Measurements from ENCODE around the gene OR9A4.

The OR9A4 gene

DNA sequence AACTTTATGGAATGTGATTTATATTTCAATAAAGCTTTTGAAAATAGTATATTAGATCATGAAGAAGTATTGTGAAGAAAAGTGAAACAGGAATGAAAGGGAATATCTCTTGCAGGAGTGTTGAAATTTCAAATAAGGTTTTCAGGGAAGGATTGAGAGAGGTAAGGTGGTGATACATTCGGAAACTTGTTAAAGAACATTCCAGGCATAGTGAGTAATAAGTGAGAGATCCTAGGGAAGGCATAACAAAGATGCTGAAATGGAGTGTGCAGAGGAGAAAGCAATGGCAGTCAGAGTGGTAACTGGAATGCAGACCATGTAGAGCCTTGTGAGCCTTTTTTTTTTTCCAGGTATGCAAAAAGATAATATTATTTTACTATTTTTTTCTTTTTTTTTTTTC lies 4.1 kb downstream of the OR9A4 start:
- H3K4me3 ChIP-seq (ENCODE audit: low read length), result no peak overlapping the region
- no peak for TF ChIP-seq ZNF274 (IDR thresholded peaks at IDR 0.05; ENCODE audit: low read depth, low read length)

DNA sequence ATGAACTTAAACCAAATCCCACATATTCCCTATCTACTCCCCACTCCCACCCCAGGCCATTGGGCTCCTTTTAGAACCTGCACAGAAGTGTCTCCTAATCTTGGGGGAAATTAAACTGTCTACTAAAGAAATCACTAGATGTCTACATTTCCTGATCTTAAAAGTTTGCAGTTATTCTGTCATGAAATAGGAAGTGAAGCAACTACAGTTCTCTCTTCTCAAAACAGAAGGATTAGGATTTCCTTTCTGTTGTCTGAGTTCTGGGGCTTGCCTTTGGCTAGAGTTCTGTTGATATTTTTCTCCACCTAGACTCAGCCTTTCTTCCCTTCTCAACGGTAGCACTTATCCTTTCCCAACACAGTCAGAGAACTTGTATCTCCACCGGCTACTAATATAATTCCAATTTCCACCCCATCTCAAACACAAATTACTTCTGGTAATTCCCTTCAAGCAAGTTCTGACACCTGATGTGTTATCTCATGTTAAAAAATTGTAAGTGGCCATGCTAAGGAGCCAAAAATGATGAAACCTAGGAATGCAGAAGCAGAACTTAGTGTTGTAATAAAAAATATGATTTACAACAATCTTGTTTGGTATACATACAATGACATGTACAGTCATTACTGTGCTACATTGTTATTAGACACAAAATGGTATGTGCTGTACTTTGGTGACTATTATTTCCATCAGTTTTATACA lies 12.1 kb downstream of the OR9A4 start:
- no peak for TF ChIP-seq ZNF274 (IDR thresholded peaks at IDR 0.05; ENCODE audit: low read depth, low read length)
- no peak overlapping the region for H3K4me3 ChIP-seq (ENCODE audit: low read length)

DNA sequence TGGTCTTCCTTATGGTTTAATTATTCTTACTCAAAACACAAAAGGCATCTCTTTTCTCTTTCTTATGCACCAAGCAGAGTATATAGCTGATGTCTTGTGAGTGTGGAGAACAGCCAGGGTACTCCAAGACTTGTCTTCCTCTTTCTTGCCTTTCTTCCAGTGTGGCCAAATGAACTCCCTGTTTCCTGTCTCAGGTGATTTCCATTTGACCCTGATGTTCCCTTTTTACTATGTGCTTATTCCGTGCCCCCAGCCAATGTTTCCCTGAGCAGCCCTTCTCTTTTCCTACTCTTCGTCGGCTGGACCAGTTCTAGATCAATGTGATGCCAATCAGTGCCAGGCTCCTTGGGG lies 12.6 kb downstream of the OR9A4 start:
- H3K4me3 ChIP-seq (ENCODE audit: low read length), result no peak overlapping the region
- no peak for TF ChIP-seq ZNF274 (IDR thresholded peaks at IDR 0.05; ENCODE audit: low read depth, low read length)

DNA sequence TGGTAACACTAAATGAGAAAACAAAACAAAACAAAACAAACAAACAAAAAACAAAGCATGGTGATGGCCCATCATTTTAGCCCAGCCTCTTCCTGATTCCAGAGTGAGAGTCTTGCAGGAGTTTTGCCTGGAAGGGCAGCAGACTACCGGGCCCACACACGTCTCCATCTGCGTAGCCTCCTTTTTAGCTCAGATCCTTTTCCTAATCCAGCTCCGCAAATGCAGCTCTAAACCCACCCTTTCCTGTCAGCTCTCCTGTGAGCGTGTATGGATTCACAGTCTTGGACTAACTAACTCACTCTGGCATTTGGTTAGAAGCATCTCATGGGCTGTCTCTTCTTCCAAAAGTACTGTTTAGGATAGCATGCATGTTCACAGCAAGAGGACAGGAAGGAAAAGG lies 14.0 kb downstream of the OR9A4 start:
- no peak overlapping the region for H3K4me3 ChIP-seq (ENCODE audit: low read length)
- no peak for TF ChIP-seq ZNF274 (IDR thresholded peaks at IDR 0.05; ENCODE audit: low read depth, low read length)

DNA sequence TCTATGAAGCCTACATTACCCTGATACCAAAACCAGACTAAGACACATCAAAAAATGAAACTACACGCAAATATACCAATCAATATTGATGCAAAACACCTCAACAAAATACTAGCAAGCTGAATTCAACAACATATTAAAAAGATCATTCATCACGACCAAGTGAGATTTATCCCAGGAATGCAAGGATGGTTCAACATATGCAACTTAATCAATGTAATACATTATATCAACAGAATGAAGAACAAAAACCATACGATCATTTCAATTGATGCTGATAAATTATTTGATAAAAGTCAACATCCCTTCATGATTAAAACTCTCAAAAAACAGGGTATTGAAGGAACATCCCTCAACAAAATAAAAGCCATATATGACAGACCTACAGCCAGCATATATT lies 24.9 kb downstream of the OR9A4 start:
- no peak for TF ChIP-seq ZNF274 (IDR thresholded peaks at IDR 0.05; ENCODE audit: low read depth, low read length)
- no peak overlapping the region for H3K4me3 ChIP-seq (ENCODE audit: low read length)

DNA sequence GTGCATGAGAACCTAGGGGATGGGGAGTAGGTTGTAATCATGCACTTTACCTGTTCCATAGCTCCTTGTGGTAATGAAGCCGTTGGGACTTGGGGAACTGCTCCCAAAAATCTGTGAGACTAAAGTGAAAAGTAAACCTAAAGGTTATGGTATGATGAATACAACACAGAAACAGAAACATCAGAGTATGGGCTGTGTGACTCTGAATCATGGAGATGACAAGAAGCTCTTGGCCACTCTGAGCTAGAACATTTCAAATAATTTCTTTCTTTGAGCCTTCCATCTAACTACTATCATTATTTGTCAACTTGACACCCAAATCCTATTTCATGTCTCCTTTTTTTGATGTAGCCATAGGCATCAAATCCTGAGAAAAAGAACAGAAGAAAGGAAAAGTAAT lies 27.6 kb downstream of the OR9A4 start:
- no peak for TF ChIP-seq ZNF274 (IDR thresholded peaks at IDR 0.05; ENCODE audit: low read depth, low read length)
- no peak overlapping the region for H3K4me3 ChIP-seq (ENCODE audit: low read length)

DNA sequence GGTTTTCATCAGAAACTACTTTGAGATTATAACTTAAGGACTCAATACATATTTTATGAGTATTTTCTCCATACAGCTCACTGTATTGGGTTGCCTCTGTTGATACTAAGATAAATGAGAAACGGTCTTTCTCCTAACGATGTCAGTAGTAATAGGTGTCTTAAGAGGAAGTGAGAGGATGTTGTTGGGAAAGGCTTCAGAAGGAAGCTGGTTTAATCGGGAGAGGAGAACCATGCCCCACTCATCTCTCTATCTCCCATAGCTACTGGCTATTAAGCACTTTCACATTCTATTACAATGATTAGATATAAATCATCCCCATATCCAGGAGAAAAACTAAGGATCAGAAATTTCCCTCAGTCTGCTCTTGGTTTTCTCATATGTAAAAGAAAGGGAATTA lies 28.6 kb downstream of the OR9A4 start:
- no peak overlapping the region for H3K4me3 ChIP-seq (ENCODE audit: low read length)
- TF ChIP-seq ZNF274 (IDR thresholded peaks at IDR 0.05; ENCODE audit: low read depth, low read length), result no peak

DNA sequence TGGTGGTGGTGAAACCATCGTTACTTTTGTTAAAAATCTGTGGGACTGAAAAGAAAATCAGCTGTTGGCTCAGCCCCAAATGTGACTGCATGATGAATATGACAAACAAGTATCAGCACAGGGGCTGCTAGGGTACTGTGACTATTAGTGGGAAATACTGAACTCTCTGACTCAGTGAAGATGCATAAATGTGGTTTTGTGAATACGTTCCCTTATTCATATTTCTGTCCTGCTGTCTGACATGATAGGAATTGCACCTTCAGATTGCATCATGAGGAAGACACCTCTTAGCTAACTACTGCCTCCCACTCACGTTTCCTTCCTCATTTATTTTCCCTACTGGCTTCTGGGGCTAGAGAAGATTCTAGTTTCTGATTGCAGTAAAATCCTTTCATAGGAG lies 29.2 kb downstream of the OR9A4 start:
- TF ChIP-seq ZNF274 (IDR thresholded peaks at IDR 0.05; ENCODE audit: low read depth, low read length), result no peak
- no peak overlapping the region for H3K4me3 ChIP-seq (ENCODE audit: low read length)

DNA sequence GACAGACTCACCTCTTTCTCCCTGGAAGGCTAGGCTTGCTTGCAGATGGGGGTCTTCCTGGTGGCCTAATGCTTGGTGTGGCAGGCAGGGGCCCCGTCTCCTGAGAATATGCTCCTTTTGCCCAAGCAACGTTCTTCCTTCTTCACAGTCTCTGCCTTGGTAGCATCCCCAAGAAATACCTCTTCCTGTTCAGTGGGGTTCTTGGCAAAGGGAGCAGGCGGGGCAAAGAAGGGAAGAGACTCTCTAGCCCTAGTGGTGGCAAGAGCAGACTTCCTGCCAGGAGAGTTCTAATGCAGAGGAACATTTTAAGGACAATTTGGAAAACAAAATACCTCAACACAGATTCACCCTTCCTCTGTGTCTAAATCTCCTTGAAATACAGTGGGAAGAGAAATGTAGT lies 30.6 kb downstream of the OR9A4 start, which contains the start of gene CLEC5A:
Gene CLEC5A (minus strand): TSS at position 179 of the 400 bp plus-strand sequence. CDS start 682 bp downstream, outside the sequence.
- H3K4me3 ChIP-seq (ENCODE audit: low read length), result no peak within 1 kb of the TSS
- no peak for TF ChIP-seq ZNF274 (IDR thresholded peaks at IDR 0.05; ENCODE audit: low read depth, low read length)

DNA sequence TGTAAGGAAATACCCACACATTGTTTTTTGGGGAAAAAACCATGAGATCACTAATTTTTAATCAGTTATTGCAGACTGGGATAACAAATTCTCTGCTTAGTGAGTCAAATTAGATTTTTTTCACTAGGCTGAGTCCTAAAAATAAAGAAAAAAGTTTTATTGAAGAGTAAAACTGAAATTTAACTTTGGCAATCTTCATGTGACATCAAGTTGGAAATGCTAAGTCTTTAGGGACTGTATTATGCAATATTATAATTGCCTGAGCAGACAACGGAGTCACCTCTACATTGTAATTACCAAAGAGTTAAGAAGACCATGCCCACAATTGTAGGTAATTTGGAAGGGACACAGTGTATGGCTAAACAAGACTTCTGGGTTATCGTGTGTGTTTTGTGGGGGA lies 32.8 kb downstream of the OR9A4 start:
- TF ChIP-seq ZNF274 (IDR thresholded peaks at IDR 0.05; ENCODE audit: low read depth, low read length), result no peak

DNA sequence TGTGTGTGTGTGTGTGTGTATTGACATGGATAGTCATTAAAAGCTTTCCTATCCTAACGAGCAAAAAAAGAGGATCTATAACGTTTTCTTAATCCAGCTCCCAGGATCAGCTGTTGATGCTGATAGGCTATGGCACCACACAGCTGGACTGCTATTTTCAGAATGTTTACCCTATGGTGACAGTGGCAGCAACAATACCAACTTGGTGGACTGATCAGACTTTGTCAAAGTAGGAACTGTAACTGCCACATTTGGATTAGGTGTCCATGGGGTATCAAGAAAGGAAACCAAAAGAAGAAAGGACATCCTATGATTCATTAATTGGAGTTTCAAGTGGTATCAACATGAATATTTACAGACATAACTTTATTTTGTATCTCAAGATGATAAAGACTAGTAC lies 33.3 kb downstream of the OR9A4 start:
- no peak overlapping the region for H3K4me3 ChIP-seq (ENCODE audit: low read length)
- no peak for TF ChIP-seq ZNF274 (IDR thresholded peaks at IDR 0.05; ENCODE audit: low read depth, low read length)

More for the DNA sequence above, 32.8 kb downstream of the OR9A4 start:
- H3K4me3 ChIP-seq (ENCODE audit: low read length), result no peak overlapping the region

DNA sequence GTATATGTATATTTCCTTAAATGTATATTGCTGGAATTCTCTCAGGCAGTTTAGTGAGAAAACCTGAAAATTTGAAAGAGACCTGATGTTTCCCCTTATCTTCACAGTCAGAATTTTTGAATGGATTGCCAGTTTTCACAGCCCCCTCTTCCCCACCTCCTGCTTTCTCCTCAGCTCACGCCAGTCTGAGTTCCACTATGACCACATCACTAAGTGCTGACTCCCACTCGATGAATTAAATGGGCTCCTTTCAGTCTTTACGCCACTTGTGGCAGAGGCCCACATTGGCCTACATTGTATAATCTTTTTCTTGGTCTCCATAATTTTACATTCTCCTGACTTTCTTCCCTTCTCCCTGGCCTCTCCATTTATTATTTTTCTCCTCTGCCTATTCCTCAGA lies 33.7 kb downstream of the OR9A4 start:
- TF ChIP-seq ZNF274 (IDR thresholded peaks at IDR 0.05; ENCODE audit: low read depth, low read length), result no peak
- H3K4me3 ChIP-seq (ENCODE audit: low read length), result no peak overlapping the region

DNA sequence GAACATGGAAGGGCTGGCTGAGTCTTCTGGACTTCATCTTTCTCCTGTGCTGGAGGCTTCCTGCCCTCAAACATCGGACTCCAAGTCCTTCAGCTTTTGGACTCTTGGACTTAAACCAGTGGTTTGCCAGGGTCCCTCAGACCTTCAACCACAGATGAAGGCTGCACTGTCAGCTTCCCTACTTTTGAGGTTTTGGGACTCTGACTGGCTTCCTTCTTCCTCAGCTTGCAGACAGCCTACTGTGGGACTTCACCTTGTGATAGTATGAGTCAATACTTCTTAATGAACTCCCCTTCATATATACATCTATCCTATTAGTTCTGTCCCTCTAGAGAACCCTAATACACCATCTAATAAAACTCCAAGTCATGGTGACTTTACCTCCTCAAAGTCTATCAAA lies 34.6 kb downstream of the OR9A4 start:
- no peak for TF ChIP-seq ZNF274 (IDR thresholded peaks at IDR 0.05; ENCODE audit: low read depth, low read length)
- H3K4me3 ChIP-seq (ENCODE audit: low read length), result no peak overlapping the region

DNA sequence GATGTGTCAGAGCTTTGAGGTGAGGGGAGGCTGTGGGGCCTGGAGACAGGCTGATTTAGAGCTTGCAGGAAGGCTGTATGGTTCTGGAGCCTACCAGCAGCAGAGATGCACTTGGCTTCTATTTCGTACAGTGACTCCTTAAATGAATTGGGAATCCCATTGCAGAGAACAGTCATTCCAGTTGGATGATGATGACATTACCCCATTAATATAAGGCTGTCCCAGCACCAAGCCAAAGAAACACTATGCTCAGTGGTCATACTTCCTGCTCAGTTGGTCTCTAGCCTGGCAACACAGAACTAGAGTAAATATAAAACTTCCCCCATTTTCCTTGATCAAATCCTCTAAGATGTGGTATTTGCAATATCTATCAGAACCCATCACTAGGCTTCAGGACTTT lies 36.3 kb downstream of the OR9A4 start:
- TF ChIP-seq ZNF274 (IDR thresholded peaks at IDR 0.05; ENCODE audit: low read depth, low read length), result no peak
- H3K4me3 ChIP-seq (ENCODE audit: low read length), result no peak overlapping the region

DNA sequence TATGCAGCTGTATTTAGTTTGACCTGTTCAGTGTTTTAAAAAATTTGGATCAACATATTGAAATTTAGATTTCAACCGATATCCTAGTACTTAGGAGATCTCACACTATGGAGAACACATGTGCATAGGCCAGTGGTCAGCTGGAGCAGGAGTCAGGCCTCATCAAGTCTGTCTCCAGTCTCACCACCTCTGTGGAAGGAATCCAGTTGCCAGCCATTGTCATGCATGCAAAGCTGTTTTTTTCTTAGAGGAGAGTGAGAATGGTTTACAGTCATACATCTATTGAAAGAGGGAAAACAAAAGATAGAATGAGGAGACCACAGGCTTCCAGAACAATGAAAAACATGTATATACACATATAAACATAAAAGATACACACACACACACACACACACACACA lies 38.1 kb downstream of the OR9A4 start:
- TF ChIP-seq ZNF274 (IDR thresholded peaks at IDR 0.05; ENCODE audit: low read depth, low read length), result no peak
- no peak overlapping the region for H3K4me3 ChIP-seq (ENCODE audit: low read length)

DNA sequence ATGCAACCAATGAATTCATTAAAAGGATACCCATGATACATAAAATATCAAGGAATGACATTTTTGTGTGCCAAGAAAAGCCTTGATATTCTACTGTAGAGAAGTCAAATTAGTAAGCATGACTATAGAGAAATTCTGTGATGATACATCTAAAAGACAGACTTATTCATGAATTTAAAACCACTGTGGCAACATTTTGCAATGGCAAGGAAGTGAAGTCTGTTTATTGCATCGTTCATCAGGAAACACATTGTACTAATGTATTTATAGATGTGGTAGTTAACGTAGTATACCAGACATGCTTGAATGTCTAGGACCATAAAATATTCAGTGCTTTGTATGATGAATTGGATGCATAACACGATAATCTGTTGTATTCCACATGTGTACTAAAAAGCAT lies 39.9 kb downstream of the OR9A4 start:
- TF ChIP-seq ZNF274 (IDR thresholded peaks at IDR 0.05; ENCODE audit: low read depth, low read length), result no peak
- H3K4me3 ChIP-seq (ENCODE audit: low read length), result no peak overlapping the region

Data from GM08714 (cell line).